NCI-H1694 treated with DMSO at 0.1 percent for 48 hours (cell line): ENCODE data around the gene HCFC1.

ENCODE experiments used
- DNase-seq: peaks from one replicate; lab custom pipeline; 2025; lab: John Stamatoyannopoulos, UW

HCFC1 gene

GRCh38 chrX:153973127-153974002 is 1.7 kb upstream of the HCFC1 start:
- DNase-seq = peak; percentile 22

GRCh38 chrX:153972368-153973126 is 929 bp upstream of the HCFC1 start, which contains the start of gene TMEM187:
Gene TMEM187 (plus strand): TSS chrX:153972754. CDS start chrX:153982063, 9,309 bp downstream.
- DNase-seq = peak; percentile 92

GRCh38 chrX:153971124-153971449 is 531 bp downstream of the HCFC1 start:
- DNase-seq = peak; percentile 70

GRCh38 chrX:153970357-153971123 is 1.1 kb downstream of the HCFC1 start:
- DNase-seq = peak; percentile 48

- DNase-seq = no peak
Measured at GRCh38 chrX:153969904-153970356, 1.7 kb downstream of the HCFC1 start.

- no peak for DNase-seq
Measured at GRCh38 chrX:153969125-153969903, 2.3 kb downstream of the HCFC1 start.

GRCh38 chrX:153968754-153969124 is 2.9 kb downstream of the HCFC1 start:
- DNase-seq = peak; percentile 23

GRCh38 chrX:153968255-153968654 is 3.4 kb downstream of the HCFC1 start:
- no peak for DNase-seq

GRCh38 chrX:153967536-153968224 is 3.9 kb downstream of the HCFC1 start:
- DNase-seq = no peak

GRCh38 chrX:153966841-153967535 is 4.6 kb downstream of the HCFC1 start:
- DNase-seq = no peak

- no peak for DNase-seq
Measured at GRCh38 chrX:153966283-153966688, 5.3 kb downstream of the HCFC1 start.

- DNase-seq = no peak
Measured at GRCh38 chrX:153965406-153965805, 6.2 kb downstream of the HCFC1 start.

GRCh38 chrX:153964105-153964504 is 7.5 kb downstream of the HCFC1 start:
- no peak for DNase-seq

GRCh38 chrX:153963546-153963945 is 8.1 kb downstream of the HCFC1 start:
- DNase-seq = no peak

GRCh38 chrX:153961292-153961691 is 10.3 kb downstream of the HCFC1 start:
- DNase-seq = no peak

GRCh38 chrX:153960786-153961185 is 10.8 kb downstream of the HCFC1 start:
- DNase-seq = no peak

GRCh38 chrX:153960077-153960476 is 11.5 kb downstream of the HCFC1 start:
- no peak for DNase-seq

- DNase-seq = no peak
Measured at GRCh38 chrX:153959649-153960048, 12.0 kb downstream of the HCFC1 start.

GRCh38 chrX:153958605-153959004 is 13.0 kb downstream of the HCFC1 start:
- no peak for DNase-seq

GRCh38 chrX:153957224-153957623 is 14.4 kb downstream of the HCFC1 start:
- no peak for DNase-seq
